Ishikawa (cell line): ENCODE results near the gene BTBD9.

ENCODE experiments used
- CEBPB ChIP-seq: IDR thresholded peaks from 2 replicates; pipeline ENCODE4 v1.6.1; 2012
- CREB1 ChIP-seq: IDR thresholded peaks from 2 replicates; pipeline ENCODE4 v1.6.1; 2012; ENCODE audit warnings: low read depth
- EGR1 ChIP-seq: IDR thresholded peaks from 2 replicates; pipeline ENCODE4 v1.6.1; 2012
- EP300 ChIP-seq: IDR thresholded peaks from 2 replicates; pipeline ENCODE4 v1.6.1; 2012; ENCODE audit warnings: borderline replicate concordance
- FOXM1 ChIP-seq: IDR thresholded peaks from 2 replicates; pipeline ENCODE4 v1.6.1; 2012; ENCODE audit warnings: low read depth, borderline replicate concordance
- MAX ChIP-seq: IDR thresholded peaks from 2 replicates; pipeline ENCODE4 v1.6.1; 2012
- RAD21 ChIP-seq: IDR thresholded peaks from 2 replicates; pipeline ENCODE4 v1.6.1; 2012; ENCODE audit warnings: low read depth
- TAF1 ChIP-seq: IDR thresholded peaks from 2 replicates; pipeline ENCODE4 v1.6.1; 2012; ENCODE audit warnings: low read depth, mild to moderate bottlenecking
- TEAD4 ChIP-seq: IDR thresholded peaks from 2 replicates; pipeline ENCODE4 v1.6.1; 2012
- YY1 ChIP-seq: IDR thresholded peaks from 2 replicates; pipeline ENCODE4 v1.6.1; 2012; ENCODE audit warnings: low read depth
- ZBTB7A ChIP-seq: IDR thresholded peaks from 2 replicates; pipeline ENCODE4 v1.6.1; 2012; ENCODE audit warnings: low read depth
- TF ChIP-seq, protein P1 (sequence below): IDR thresholded peaks from 2 replicates; pipeline ENCODE4 v1.6.1; 2012
- TF ChIP-seq, protein P2 (sequence below): IDR thresholded peaks from 2 replicates; pipeline ENCODE4 v1.6.1; 2012; ENCODE audit warnings: low read depth, mild to moderate bottlenecking

GRCh38 chr6:38389875-38390274 lies 249.9 kb downstream of the BTBD9 start:
- TF ChIP-seq EP300 (no peak), CEBPB (no peak), TAF1 (no peak), ZBTB7A (no peak), YY1 (no peak), RAD21 (no peak), FOXM1 (no peak), CREB1 (no peak), TEAD4 (no peak), EGR1 (no peak), MAX (no peak)
- TF ChIP-seq, protein P1, sequence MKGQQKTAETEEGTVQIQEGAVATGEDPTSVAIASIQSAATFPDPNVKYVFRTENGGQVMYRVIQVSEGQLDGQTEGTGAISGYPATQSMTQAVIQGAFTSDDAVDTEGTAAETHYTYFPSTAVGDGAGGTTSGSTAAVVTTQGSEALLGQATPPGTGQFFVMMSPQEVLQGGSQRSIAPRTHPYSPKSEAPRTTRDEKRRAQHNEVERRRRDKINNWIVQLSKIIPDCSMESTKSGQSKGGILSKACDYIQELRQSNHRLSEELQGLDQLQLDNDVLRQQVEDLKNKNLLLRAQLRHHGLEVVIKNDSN, result no peak
- TF ChIP-seq, protein P2, sequence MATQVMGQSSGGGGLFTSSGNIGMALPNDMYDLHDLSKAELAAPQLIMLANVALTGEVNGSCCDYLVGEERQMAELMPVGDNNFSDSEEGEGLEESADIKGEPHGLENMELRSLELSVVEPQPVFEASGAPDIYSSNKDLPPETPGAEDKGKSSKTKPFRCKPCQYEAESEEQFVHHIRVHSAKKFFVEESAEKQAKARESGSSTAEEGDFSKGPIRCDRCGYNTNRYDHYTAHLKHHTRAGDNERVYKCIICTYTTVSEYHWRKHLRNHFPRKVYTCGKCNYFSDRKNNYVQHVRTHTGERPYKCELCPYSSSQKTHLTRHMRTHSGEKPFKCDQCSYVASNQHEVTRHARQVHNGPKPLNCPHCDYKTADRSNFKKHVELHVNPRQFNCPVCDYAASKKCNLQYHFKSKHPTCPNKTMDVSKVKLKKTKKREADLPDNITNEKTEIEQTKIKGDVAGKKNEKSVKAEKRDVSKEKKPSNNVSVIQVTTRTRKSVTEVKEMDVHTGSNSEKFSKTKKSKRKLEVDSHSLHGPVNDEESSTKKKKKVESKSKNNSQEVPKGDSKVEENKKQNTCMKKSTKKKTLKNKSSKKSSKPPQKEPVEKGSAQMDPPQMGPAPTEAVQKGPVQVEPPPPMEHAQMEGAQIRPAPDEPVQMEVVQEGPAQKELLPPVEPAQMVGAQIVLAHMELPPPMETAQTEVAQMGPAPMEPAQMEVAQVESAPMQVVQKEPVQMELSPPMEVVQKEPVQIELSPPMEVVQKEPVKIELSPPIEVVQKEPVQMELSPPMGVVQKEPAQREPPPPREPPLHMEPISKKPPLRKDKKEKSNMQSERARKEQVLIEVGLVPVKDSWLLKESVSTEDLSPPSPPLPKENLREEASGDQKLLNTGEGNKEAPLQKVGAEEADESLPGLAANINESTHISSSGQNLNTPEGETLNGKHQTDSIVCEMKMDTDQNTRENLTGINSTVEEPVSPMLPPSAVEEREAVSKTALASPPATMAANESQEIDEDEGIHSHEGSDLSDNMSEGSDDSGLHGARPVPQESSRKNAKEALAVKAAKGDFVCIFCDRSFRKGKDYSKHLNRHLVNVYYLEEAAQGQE, result no peak
